Endothelial cell (in vitro differentiated cells): ENCODE data around the gene WTAP. TPM values are rescaled to one million over a fixed set of nuclear protein-coding genes. Genes with fewer than 3 reads are reported as not detected.
"Not testable (repeated sequence)": the region's sequence is repeated elsewhere in the genome, so short reads cannot be mapped to it uniquely, and the experiment has no call there.

ENCODE experiments used
- DNase-seq: peaks from one replicate; pipeline ENCODE4 v3.0.0; 2021; ENCODE audit warnings: low spot score
- H3K27ac Mint-ChIP-seq: one replicate; pipeline ENCODE4 v1.8.0; 2021; ENCODE audit warnings: mixed read lengths, inconsistent platforms; ENCODE audit not compliant: unreplicated experiment
- H3K27me3 Mint-ChIP-seq: one replicate; pipeline ENCODE4 v1.8.0; 2021; ENCODE audit warnings: mild to moderate bottlenecking, moderate library complexity, mixed read lengths, inconsistent platforms; ENCODE audit not compliant: unreplicated experiment
- H3K36me3 Mint-ChIP-seq: one replicate; pipeline ENCODE4 v1.8.0; 2021; ENCODE audit warnings: mild to moderate bottlenecking, low read depth, mixed read lengths, inconsistent platforms; ENCODE audit not compliant: unreplicated experiment
- H3K4me1 Mint-ChIP-seq: one replicate; pipeline ENCODE4 v1.8.0; 2021; ENCODE audit warnings: mild to moderate bottlenecking, mixed read lengths, inconsistent platforms; ENCODE audit not compliant: unreplicated experiment
- H3K4me3 Mint-ChIP-seq: one replicate; pipeline ENCODE4 v1.8.0; 2021; ENCODE audit warnings: mild to moderate bottlenecking, mixed read lengths, inconsistent platforms; ENCODE audit not compliant: unreplicated experiment
- H3K9me3 Mint-ChIP-seq: one replicate; pipeline ENCODE4 v1.8.0; 2021; ENCODE audit warnings: mixed read lengths, inconsistent platforms; ENCODE audit not compliant: unreplicated experiment
- CTCF ChIP-seq: fragments of 200-600 bp; sonication (generic); IDR thresholded peaks from one replicate; pipeline ENCODE4 v1.5.0; 2021; ENCODE audit warnings: antibody characterized with exemption; ENCODE audit not compliant: unreplicated experiment
- total RNA-seq: library from RNA; stranded (reverse); fragmentation: NEBNext Ultra II Directional; extraction: Animal tissue kit (Norgen Biotek cat#: 25700); gene quantifications from one replicate; pipeline ENCODE4 v1.2.1, GENCODE V29; 2021; ENCODE audit not compliant: unreplicated experiment

WTAP gene
- total RNA-seq, 1 donor from 2014 or later = 95.4 TPM

DNA sequence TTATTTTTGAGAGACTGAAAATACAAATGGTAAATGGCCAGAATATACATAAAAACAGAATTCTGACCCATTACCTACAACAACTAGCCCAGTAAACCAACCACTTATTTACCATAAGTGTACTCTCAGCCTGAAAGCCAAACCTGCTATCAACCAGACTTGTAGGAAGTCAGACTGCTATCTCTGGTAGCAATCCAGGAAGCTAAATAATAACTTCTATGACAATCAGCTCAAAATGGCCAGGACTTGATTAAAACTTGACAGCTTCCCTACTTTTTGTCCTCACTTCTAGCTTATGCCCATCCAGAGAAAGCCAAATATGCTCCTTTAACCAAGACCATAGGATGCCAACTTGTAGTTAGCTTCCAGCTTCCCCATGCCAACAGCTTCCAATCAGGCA, 4.7 kb upstream of the WTAP start:
- no peak for DNase-seq
- H3K27me3 Mint-ChIP-seq = no peaks in the 10 kb centered on the region
- TF ChIP-seq CTCF = no peak
- H3K36me3 Mint-ChIP-seq = peaks cover 21% of the 10 kb centered on the region
- no peak overlapping the region for H3K27ac Mint-ChIP-seq
- peaks cover 7% of the 10 kb centered on the region for H3K4me1 Mint-ChIP-seq
- H3K9me3 Mint-ChIP-seq = peaks cover 5% of the 10 kb centered on the region
- no peak overlapping the region for H3K4me3 Mint-ChIP-seq

DNA sequence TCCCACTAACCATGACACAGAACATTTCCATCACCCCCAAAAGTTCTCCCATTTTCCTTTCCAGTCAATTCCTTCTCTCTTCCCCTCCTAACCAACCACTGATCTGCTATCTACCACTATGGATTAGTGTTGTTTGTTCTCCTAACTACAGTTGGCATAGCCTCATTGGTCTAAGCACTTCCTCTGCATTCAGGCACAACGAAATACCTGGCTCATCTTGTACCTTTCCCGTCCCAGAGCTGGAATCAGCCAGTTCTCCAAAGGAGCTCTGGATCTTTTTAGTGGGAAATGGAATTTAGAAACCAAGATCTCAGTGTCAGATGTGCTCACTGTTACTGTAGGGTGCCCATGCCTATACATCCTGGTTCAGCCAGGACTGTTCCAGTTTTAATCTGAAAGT, 4.0 kb upstream of the WTAP start:
- no peak for TF ChIP-seq CTCF
- DNase-seq = no peak
- H3K27ac Mint-ChIP-seq = no peak overlapping the region
- H3K27me3 Mint-ChIP-seq = no peaks in the 10 kb centered on the region
- peaks cover 5% of the 10 kb centered on the region for H3K9me3 Mint-ChIP-seq
- H3K4me1 Mint-ChIP-seq = peaks cover 9% of the 10 kb centered on the region
- H3K4me3 Mint-ChIP-seq = peak overlapping the region; percentile 3
- peaks cover 21% of the 10 kb centered on the region for H3K36me3 Mint-ChIP-seq

DNA sequence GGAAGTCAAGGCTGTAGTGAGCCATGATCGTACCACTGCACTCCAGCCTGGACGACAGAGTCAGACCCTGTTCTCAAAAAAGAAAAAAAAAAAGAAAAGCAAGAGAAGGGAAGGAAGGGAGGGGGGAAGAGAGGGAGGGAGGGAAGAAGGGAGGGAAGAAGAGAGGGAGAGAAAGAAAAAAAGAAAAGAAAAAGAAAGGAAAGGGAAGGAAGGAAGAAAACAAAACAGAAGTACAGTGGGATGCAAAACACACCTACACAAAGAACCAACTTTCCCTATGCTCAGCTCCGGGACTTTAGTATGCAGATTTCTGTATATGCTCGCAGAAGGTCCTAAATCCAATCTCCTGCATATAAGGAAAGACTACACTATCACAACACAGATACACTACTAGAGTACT, 2.5 kb upstream of the WTAP start:
- no peak overlapping the region for H3K4me3 Mint-ChIP-seq
- H3K36me3 Mint-ChIP-seq = peaks cover 21% of the 10 kb centered on the region
- DNase-seq = no peak
- peaks cover 5% of the 10 kb centered on the region for H3K9me3 Mint-ChIP-seq
- H3K4me1 Mint-ChIP-seq = peaks cover 17% of the 10 kb centered on the region
- no peak overlapping the region for H3K27ac Mint-ChIP-seq
- H3K27me3 Mint-ChIP-seq = no peaks in the 10 kb centered on the region
- no peak for TF ChIP-seq CTCF

GRCh38 chr6:159725208-159725607, 2.1 kb upstream of the WTAP start:
- H3K4me3 Mint-ChIP-seq, H3K27ac Mint-ChIP-seq: not testable (repeated sequence)

GRCh38 chr6:159726255-159726917, 920 bp upstream of the WTAP start:
- peaks cover 5% of the 10 kb centered on the region for H3K9me3 Mint-ChIP-seq
- peak overlapping the region; percentile 96 for H3K4me3 Mint-ChIP-seq
- peaks cover 21% of the 10 kb centered on the region for H3K36me3 Mint-ChIP-seq
- no peak for TF ChIP-seq CTCF
- no peak for DNase-seq
- H3K27me3 Mint-ChIP-seq = no peaks in the 10 kb centered on the region
- H3K4me1 Mint-ChIP-seq = peaks cover 19% of the 10 kb centered on the region
- H3K27ac Mint-ChIP-seq = peak overlapping the region; percentile 99

More at GRCh38 chr6:159725208-159725607, 2.1 kb upstream of the WTAP start:
- not testable (repeated sequence) for H3K27me3 Mint-ChIP-seq, H3K9me3 Mint-ChIP-seq, DNase-seq
- Mint-ChIP-seq H3K36me3 (peaks cover 21% of the 10 kb centered on the region), H3K4me1 (peaks cover 17% of the 10 kb centered on the region)
